Keratinocyte (primary cell): ENCODE measurements around the gene LRRC7. TPM values are rescaled to one million over a fixed set of nuclear protein-coding genes. Genes with fewer than 3 reads are reported as not detected.

Source experiments
- DNase-seq: peaks from one replicate; pipeline ENCODE4 v3.0.0-alpha.2; 2011; ENCODE audit warnings: low read depth, missing footprints, low spot score
- FAIRE-seq: peaks from 2 replicates; lab custom pipeline; 2011; peaks lifted over from hg19 to GRCh38; lab: Jason Lieb, UNC
- H2AFZ ChIP-seq: 2 replicates; pipeline ENCODE4 v1.6.0; 2012; ENCODE audit warnings: low read length, control low read depth, inconsistent platforms; ENCODE audit not compliant: control insufficient read depth
- H3K27ac ChIP-seq: 2 replicates; pipeline ENCODE4 v1.5.1; 2011; ENCODE audit warnings: low read length; ENCODE audit not compliant: control insufficient read depth, insufficient read depth
- H3K27me3 ChIP-seq: 3 replicates; pipeline ENCODE4 v1.6.0; 2011; ENCODE audit warnings: low read length; ENCODE audit not compliant: control insufficient read depth, insufficient read depth; ENCODE audit errors: extremely low read depth
- H3K36me3 ChIP-seq, 2 experiments: 2 replicates in 1 of 2; 3 replicates in 1 of 2; pipeline ENCODE4 v1.5.1; 2011; ENCODE audit warnings: low read length in 2 of 2, mild to moderate bottlenecking in 1 of 2; ENCODE audit not compliant: control insufficient read depth in 2 of 2, insufficient read depth in 2 of 2; ENCODE audit errors: extremely low read depth in 1 of 2
- H3K4me1 ChIP-seq: 3 replicates; pipeline ENCODE4 v1.5.1; 2011; ENCODE audit warnings: low read length; ENCODE audit not compliant: control insufficient read depth, insufficient read depth; ENCODE audit errors: extremely low read depth
- H3K4me2 ChIP-seq: 3 replicates; pipeline ENCODE4 v1.6.0; 2011; ENCODE audit warnings: low read depth, low read length; ENCODE audit not compliant: control insufficient read depth, insufficient read depth; ENCODE audit errors: extremely low read depth
- H3K4me3 ChIP-seq, 3 experiments: fragments of 200-600 bp in 1 of 3; sonication (generic) in 1 of 3; 2 replicates in 2 of 3; 3 replicates in 1 of 3; pipeline ENCODE4 v1.5.1; 2011 to 2016; ENCODE audit warnings: low read length in 3 of 3, mild to moderate bottlenecking in 3 of 3, control low read depth in 2 of 3, inconsistent platforms in 1 of 3, low read depth in 1 of 3, mixed read lengths in 1 of 3, mixed run types in 1 of 3, moderate library complexity in 1 of 3; ENCODE audit not compliant: control insufficient read depth in 2 of 3, insufficient read depth in 2 of 3; ENCODE audit errors: extremely low read depth in 1 of 3
- H3K79me2 ChIP-seq: 2 replicates; pipeline ENCODE4 v1.6.0; 2012; ENCODE audit warnings: low read length; ENCODE audit not compliant: control insufficient read depth, insufficient read depth
- H3K9ac ChIP-seq: 3 replicates; pipeline ENCODE4 v1.6.0; 2011; ENCODE audit warnings: low read length; ENCODE audit not compliant: control insufficient read depth, insufficient read depth; ENCODE audit errors: extremely low read depth
- H3K9me1 ChIP-seq: 3 replicates; pipeline ENCODE4 v1.6.0; 2011; ENCODE audit warnings: low read length; ENCODE audit not compliant: control insufficient read depth, insufficient read depth; ENCODE audit errors: extremely low read depth
- H3K9me3 ChIP-seq: 2 replicates; pipeline ENCODE4 v1.5.1; 2012; ENCODE audit warnings: low read depth, low read length; ENCODE audit not compliant: control insufficient read depth
- H4K20me1 ChIP-seq: 3 replicates; pipeline ENCODE4 v1.6.0; 2011; ENCODE audit warnings: low read length; ENCODE audit not compliant: control insufficient read depth, insufficient read depth; ENCODE audit errors: extremely low read depth
- CTCF ChIP-seq, 3 experiments: IDR thresholded peaks in 1 of 3; conservative IDR thresholded peaks in 1 of 3; optimal IDR thresholded peaks in 1 of 3; 2 replicates in 2 of 3; 3 replicates in 1 of 3; pipeline versions ENCODE3 to v1.5.1; 2011; ENCODE audit warnings: low read length in 3 of 3, mild to moderate bottlenecking in 3 of 3, moderate library complexity in 2 of 3, control low read depth in 1 of 3, inconsistent platforms in 1 of 3; ENCODE audit not compliant: insufficient read depth in 2 of 3; ENCODE audit errors: extremely low read depth in 1 of 3
- EZH2 ChIP-seq: IDR thresholded peaks from one replicate; pipeline ENCODE4 v1.6.1; 2012; ENCODE audit warnings: inconsistent platforms, mild to moderate bottlenecking, low read length, moderate library complexity
- dilution Hi-C: fragments of 300-500 bp; cut with MboI; formaldehyde crosslinking; loops from one replicate; pipeline ENCODE4 v1.7.0; 2020; ENCODE audit warnings: low sequenced_read_pairs; ENCODE audit not compliant: extremely low pct_ligation_motif_present
- polyA plus RNA-seq, 5 experiments: library from polyadenylated mRNA; depleted of rRNA in 3 of 5; stranded (reverse) in 3 of 5; stranded (forward) in 1 of 5; unstranded in 1 of 5; fragments of >200 nt; gene quantifications; 1 replicate in 1 of 5; 2 replicates in 3 of 5; 3 replicates in 1 of 5; pipeline versions ENCODE4 v1.2.1 to v1.2.3, GENCODE V29; 2011 to 2012; ENCODE audit warnings: missing spikeins in 2 of 5, low read depth in 1 of 5, low replicate concordance in 1 of 5

The LRRC7 gene
- polyA plus RNA-seq, 1 donor (not counting 4 experiments of a cell fraction or from before 2014, with no cell fraction given), result 0.28 TPM

- Histone ChIP-seq H3K79me2 (no peaks in the 10 kb centered on the region), H2AFZ (no peak overlapping the region), H3K9me3 (no peaks in the 10 kb centered on the region), H3K27ac (no peak overlapping the region), H3K4me2 (no peak overlapping the region), H3K9me1 (no peaks in the 10 kb centered on the region), H4K20me1 (no peaks in the 10 kb centered on the region), H3K36me3 (no peaks in the 10 kb centered on the region), H3K9ac (no peak overlapping the region), H3K27me3 (no peaks in the 10 kb centered on the region), H3K4me1 (no peaks in the 10 kb centered on the region), H3K4me3 (no peak overlapping the region)
- no peak for DNase-seq
- dilution Hi-C loops, result no loop called here
- FAIRE-seq, result no peak
- TF ChIP-seq CTCF (optimal IDR thresholded peaks at IDR 0.05 in 1 of 3, IDR thresholded peaks at IDR 0.05 in 1 of 3, conservative IDR thresholded peaks at IDR 0.05 in 1 of 3; ENCODE audit: extremely low read depth in 1 of 3, insufficient read depth in 2 of 3, low read length in 3 of 3) (no peak), EZH2 (no peak)
Observed at GRCh38 chr1:69639159-69639558, 71.4 kb downstream of the LRRC7 start.

DNA sequence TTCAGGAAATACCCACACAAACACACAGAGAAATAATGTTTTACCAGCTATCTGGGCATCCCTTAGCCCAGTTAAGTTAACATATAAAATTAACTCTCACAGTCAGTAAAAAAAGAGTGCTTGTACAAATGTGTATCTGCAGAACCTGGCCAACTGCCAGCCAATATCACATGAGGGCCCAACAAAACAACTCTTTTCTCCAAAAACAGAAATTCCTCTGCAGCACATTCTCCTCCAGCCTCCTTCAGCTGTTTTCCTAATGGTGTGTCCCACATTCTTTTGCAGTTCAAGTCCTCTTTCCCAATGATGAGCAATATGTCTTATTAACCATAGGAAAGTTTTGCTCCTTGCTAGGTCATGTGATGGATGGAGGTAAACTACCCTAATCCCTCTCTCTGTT, 75.5 kb downstream of the LRRC7 start:
- FAIRE-seq, result no peak
- no peak overlapping the region for H2AFZ ChIP-seq
- no peaks in the 10 kb centered on the region for H3K9me1 ChIP-seq
- H3K36me3 ChIP-seq, result no peaks in the 10 kb centered on the region
- H3K27ac ChIP-seq, result no peak overlapping the region
- DNase-seq, result no peak
- dilution Hi-C loops, result no loop called here
- peaks cover 1% of the 10 kb centered on the region for H3K4me1 ChIP-seq
- H3K27me3 ChIP-seq, result no peaks in the 10 kb centered on the region
- TF ChIP-seq CTCF (optimal IDR thresholded peaks at IDR 0.05 in 1 of 3, IDR thresholded peaks at IDR 0.05 in 1 of 3, conservative IDR thresholded peaks at IDR 0.05 in 1 of 3; ENCODE audit: extremely low read depth in 1 of 3, insufficient read depth in 2 of 3, low read length in 3 of 3) (no peak), EZH2 (no peak)
- H3K4me3 ChIP-seq, result no peak overlapping the region
- no peaks in the 10 kb centered on the region for H4K20me1 ChIP-seq
- no peaks in the 10 kb centered on the region for H3K79me2 ChIP-seq
- H3K9me3 ChIP-seq, result no peaks in the 10 kb centered on the region
- H3K4me2 ChIP-seq, result no peak overlapping the region
- H3K9ac ChIP-seq, result no peak overlapping the region
